ENCODE measurements around the gene SERINC3.
"Not testable (repeated sequence)": the region's sequence is repeated elsewhere in the genome, so short reads cannot be mapped to it uniquely, and the experiment has no call there.

The SERINC3 gene

GRCh38 chr20:44491635-44492395 lies 30.1 kb downstream of the SERINC3 start:
- no peak for DNase-seq (ENCODE audit: low spot score)

GRCh38 chr20:44489931-44490330 lies 31.9 kb downstream of the SERINC3 start:
- DNase-seq (ENCODE audit: low spot score): no peak

- no peak for DNase-seq (ENCODE audit: low spot score)
These were observed 32.6 kb downstream of the SERINC3 start for GRCh38 chr20:44489223-44489622.

- no peak for DNase-seq (ENCODE audit: low spot score)
These were observed 33.3 kb downstream of the SERINC3 start for GRCh38 chr20:44488551-44488950.

- DNase-seq (ENCODE audit: low spot score): no peak
These were observed 36.1 kb downstream of the SERINC3 start for GRCh38 chr20:44485830-44486198.

GRCh38 chr20:44485078-44485829 lies 36.6 kb downstream of the SERINC3 start:
- no peak for DNase-seq (ENCODE audit: low spot score)

- DNase-seq (ENCODE audit: low spot score): no peak
These were observed 38.8 kb downstream of the SERINC3 start for GRCh38 chr20:44483112-44483511.

- DNase-seq (ENCODE audit: low spot score): no peak
These were observed 40.0 kb downstream of the SERINC3 start for GRCh38 chr20:44481719-44482416.

GRCh38 chr20:44480097-44480496 lies 41.8 kb downstream of the SERINC3 start:
- DNase-seq (ENCODE audit: low spot score): no peak

- DNase-seq (ENCODE audit: low spot score): no peak
These were observed 42.2 kb downstream of the SERINC3 start for GRCh38 chr20:44479643-44480042.

- no peak for DNase-seq (ENCODE audit: low spot score)
These were observed 43.7 kb downstream of the SERINC3 start for GRCh38 chr20:44478206-44478605.

- no peak for DNase-seq (ENCODE audit: low spot score)
These were observed 44.7 kb downstream of the SERINC3 start for GRCh38 chr20:44477151-44477550.

GRCh38 chr20:44475694-44476560 lies 45.9 kb downstream of the SERINC3 start, which contains the start of gene TTPAL:
TSS of gene TTPAL (plus strand) at chr20:44475874. CDS start at chr20:44480000, 4,126 bp downstream.
- peak; percentile 95 for DNase-seq (ENCODE audit: low spot score)

GRCh38 chr20:44475372-44475693 lies 46.5 kb downstream of the SERINC3 start:
- no peak for DNase-seq (ENCODE audit: low spot score)

- not testable (repeated sequence) for DNase-seq (ENCODE audit: low spot score)
These were observed 49.6 kb downstream of the SERINC3 start for GRCh38 chr20:44472283-44472682.

- peak; percentile 35 for DNase-seq (ENCODE audit: low spot score)
These were observed 50.4 kb downstream of the SERINC3 start for GRCh38 chr20:44471481-44471882.

GRCh38 chr20:44470327-44470726 lies 51.5 kb downstream of the SERINC3 start:
- DNase-seq (ENCODE audit: low spot score): no peak

GRCh38 chr20:44468044-44468782 lies 53.7 kb downstream of the SERINC3 start:
- DNase-seq (ENCODE audit: low spot score): no peak

GRCh38 chr20:44467289-44467883 lies 54.5 kb downstream of the SERINC3 start:
- no peak for DNase-seq (ENCODE audit: low spot score)

GRCh38 chr20:44465001-44465560 lies 56.8 kb downstream of the SERINC3 start:
- DNase-seq (ENCODE audit: low spot score): no peak
